ENCODE results near the gene C1orf115.

DNA sequence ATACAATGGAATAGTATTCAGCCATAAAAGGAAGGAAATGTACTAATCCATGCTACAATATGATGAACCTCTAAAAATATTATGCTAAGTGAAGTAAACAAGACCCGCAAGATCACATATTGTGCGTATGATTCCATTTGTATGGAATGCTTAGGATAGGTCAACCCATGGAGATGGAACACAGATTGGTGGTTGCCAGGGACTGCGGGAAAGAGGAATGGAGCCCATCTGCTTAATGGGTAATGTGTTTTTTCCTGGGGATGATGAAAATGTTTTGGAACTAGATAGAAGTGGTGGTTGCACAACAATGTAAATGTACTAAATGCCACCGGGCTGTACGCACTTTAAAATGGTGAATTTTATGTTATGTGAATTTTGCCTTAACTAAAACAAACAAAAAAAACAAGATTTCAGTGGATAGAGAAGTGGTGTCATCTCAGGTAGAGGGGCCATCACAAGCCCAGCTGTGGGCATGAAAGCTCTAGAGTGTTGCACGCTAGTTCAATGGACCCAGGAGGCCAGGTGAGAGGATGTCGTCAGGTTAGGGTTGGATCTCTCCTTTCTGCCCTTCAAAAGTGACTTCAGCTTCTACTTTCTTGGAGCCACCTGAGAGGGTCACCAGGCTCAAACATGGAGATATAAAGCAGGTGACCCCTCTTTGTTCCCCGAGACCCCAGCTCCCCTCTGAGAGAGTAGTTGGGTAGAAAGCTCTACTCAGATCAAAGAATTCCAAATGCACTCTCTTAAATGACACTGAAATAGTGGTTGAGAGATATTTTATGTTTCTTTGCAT, 2.5 kb downstream of the C1orf115 start:
- TF ChIP-seq, protein P1, sequence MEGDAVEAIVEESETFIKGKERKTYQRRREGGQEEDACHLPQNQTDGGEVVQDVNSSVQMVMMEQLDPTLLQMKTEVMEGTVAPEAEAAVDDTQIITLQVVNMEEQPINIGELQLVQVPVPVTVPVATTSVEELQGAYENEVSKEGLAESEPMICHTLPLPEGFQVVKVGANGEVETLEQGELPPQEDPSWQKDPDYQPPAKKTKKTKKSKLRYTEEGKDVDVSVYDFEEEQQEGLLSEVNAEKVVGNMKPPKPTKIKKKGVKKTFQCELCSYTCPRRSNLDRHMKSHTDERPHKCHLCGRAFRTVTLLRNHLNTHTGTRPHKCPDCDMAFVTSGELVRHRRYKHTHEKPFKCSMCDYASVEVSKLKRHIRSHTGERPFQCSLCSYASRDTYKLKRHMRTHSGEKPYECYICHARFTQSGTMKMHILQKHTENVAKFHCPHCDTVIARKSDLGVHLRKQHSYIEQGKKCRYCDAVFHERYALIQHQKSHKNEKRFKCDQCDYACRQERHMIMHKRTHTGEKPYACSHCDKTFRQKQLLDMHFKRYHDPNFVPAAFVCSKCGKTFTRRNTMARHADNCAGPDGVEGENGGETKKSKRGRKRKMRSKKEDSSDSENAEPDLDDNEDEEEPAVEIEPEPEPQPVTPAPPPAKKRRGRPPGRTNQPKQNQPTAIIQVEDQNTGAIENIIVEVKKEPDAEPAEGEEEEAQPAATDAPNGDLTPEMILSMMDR (IDR thresholded peaks at IDR 0.05; ENCODE audit: low read depth, low read length) = no peak
- TF ChIP-seq, protein P2, sequence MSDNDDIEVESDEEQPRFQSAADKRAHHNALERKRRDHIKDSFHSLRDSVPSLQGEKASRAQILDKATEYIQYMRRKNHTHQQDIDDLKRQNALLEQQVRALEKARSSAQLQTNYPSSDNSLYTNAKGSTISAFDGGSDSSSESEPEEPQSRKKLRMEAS (IDR thresholded peaks at IDR 0.05; ENCODE audit: low read depth, low read length) = no peak
- no peak for TF ChIP-seq POLR2A (IDR thresholded peaks at IDR 0.05; ENCODE audit: extremely low read depth, insufficient read length)

Measured in NB4 (cell line).